PC-3 (cell line): ENCODE results near the gene CDCA8.

Source experiments
- CTCF ChIP-seq: fragments of 300-600 bp; sonication (generic); conservative IDR thresholded peaks from 2 replicates; pipeline ENCODE4 v1.5.1; 2017; ENCODE audit warnings: antibody characterized with exemption, low read depth, mild to moderate bottlenecking, low read length
- EZH2 ChIP-seq: fragments of 300-600 bp; sonication (generic); IDR thresholded peaks from one replicate; pipeline ENCODE4 v1.6.1; 2017; ENCODE audit warnings: antibody characterized with exemption, mild to moderate bottlenecking, low read length; ENCODE audit not compliant: unreplicated experiment
- EZH2phosphoT487 ChIP-seq: fragments of 300-600 bp; sonication (generic); IDR thresholded peaks from 2 replicates; pipeline ENCODE4 v1.6.1; 2018; ENCODE audit warnings: mild to moderate bottlenecking, antibody characterized with exemption, low read length, borderline replicate concordance

- no peak for TF ChIP-seq CTCF
- TF ChIP-seq EZH2: no peak
- no peak for TF ChIP-seq EZH2phosphoT487
These were observed 26.7 kb downstream of the CDCA8 start for GRCh38 chr1:37718901-37719571.
